H1 (cell line): ENCODE measurements around the gene TMCC1. TPM values are rescaled to one million over a fixed set of nuclear protein-coding genes. Genes with fewer than 3 reads are reported as not detected.

Source experiments
- CTCF ChIA-PET: fragments of 300-600 bp; sonication (Branson Sonifier 250); formaldehyde crosslinking; loops from one replicate; lab custom pipeline; 2021; ENCODE audit not compliant: partially characterized antibody; lab: Charles Lee
- POLR2A ChIA-PET: fragments of 300-600 bp; sonication (Branson Sonifier 250); formaldehyde crosslinking; loops from one replicate; lab custom pipeline; 2021; ENCODE audit warnings: inconsistent platforms; ENCODE audit not compliant: partially characterized antibody; lab: Charles Lee
- DNase-seq, 2 experiments: peaks; one replicate each; pipeline versions ENCODE4 v3.0.0 to v3.0.0-alpha.2; 2010 to 2022; ENCODE audit warnings: low spot score in 2 of 2, low read depth in 1 of 2, mixed read lengths in 1 of 2
- FAIRE-seq: peaks from 2 replicates; lab custom pipeline; 2011; peaks lifted over from hg19 to GRCh38; lab: Jason Lieb, UNC
- H2AFZ ChIP-seq: 2 replicates; pipeline ENCODE4 v1.8.1; 2012; ENCODE audit warnings: low read length, inconsistent platforms
- H2AK5ac ChIP-seq: 2 replicates; pipeline ENCODE4 v1.6.1; 2013; ENCODE audit warnings: low read depth, low read length
- H2BK120ac ChIP-seq: replicated peaks from 2 replicates; pipeline ENCODE3; 2013; ENCODE audit warnings: low read depth, low read length, inconsistent platforms
- H2BK12ac ChIP-seq: 2 replicates; pipeline ENCODE4 v1.6.1; 2013; ENCODE audit warnings: low read depth, low read length
- H2BK15ac ChIP-seq: 2 replicates; pipeline ENCODE4 v1.6.1; 2013; ENCODE audit warnings: low read length
- H2BK20ac ChIP-seq: 2 replicates; pipeline ENCODE4 v1.6.1; 2013; ENCODE audit warnings: low read length
- H2BK5ac ChIP-seq: 2 replicates; pipeline ENCODE4 v1.6.1; 2013; ENCODE audit warnings: low read depth, low read length
- H3K14ac ChIP-seq: 2 replicates; pipeline ENCODE4 v1.6.1; 2013; ENCODE audit warnings: inconsistent platforms; ENCODE audit not compliant: insufficient read length
- H3K18ac ChIP-seq: 2 replicates; pipeline ENCODE4 v1.6.1; 2013; ENCODE audit warnings: low read length; ENCODE audit errors: extremely low read depth
- H3K23ac ChIP-seq: 2 replicates; pipeline ENCODE4 v1.6.1; 2013; ENCODE audit warnings: inconsistent platforms; ENCODE audit not compliant: insufficient read length
- H3K23me2 ChIP-seq: 2 replicates; pipeline ENCODE4 v1.6.1; 2013; ENCODE audit warnings: low read depth, low read length
- H3K27ac ChIP-seq: 2 replicates; pipeline ENCODE4 v1.6.1; 2011; ENCODE audit warnings: low read depth, low read length, inconsistent platforms
- H3K27me3 ChIP-seq, 4 experiments: replicated peaks in 1 of 4; 1 replicate in 1 of 4; 2 replicates in 3 of 4; pipeline versions ENCODE4 v1.6.1 to v1.8.1; 2011 to 2013; ENCODE audit warnings: low read length in 3 of 4, mild to moderate bottlenecking in 3 of 4, inconsistent platforms in 2 of 4, mixed read lengths in 2 of 4, moderate library complexity in 1 of 4; ENCODE audit not compliant: control insufficient read depth in 3 of 4, insufficient read depth in 3 of 4; ENCODE audit errors: extremely low read depth in 1 of 4
- H3K36me3 ChIP-seq, 4 experiments: 2 replicates each; pipeline versions ENCODE4 v1.6.1 to v1.8.1; 2011 to 2013; ENCODE audit warnings: mild to moderate bottlenecking in 4 of 4, low read length in 3 of 4, moderate library complexity in 2 of 4, control low read depth in 1 of 4, inconsistent platforms in 1 of 4; ENCODE audit not compliant: insufficient read depth in 4 of 4, control insufficient read depth in 2 of 4
- H3K4ac ChIP-seq: replicated peaks from 2 replicates; pipeline ENCODE3; 2013; ENCODE audit warnings: low read length, low read depth, mixed read lengths, inconsistent platforms; ENCODE audit not compliant: insufficient read length
- H3K4me1 ChIP-seq, 4 experiments: replicated peaks in 1 of 4; 1 replicate in 1 of 4; 2 replicates in 3 of 4; pipeline versions ENCODE4 v1.6.1 to v1.8.1; 2011 to 2013; ENCODE audit warnings: low read length in 3 of 4, inconsistent platforms in 2 of 4, mixed read lengths in 1 of 4; ENCODE audit not compliant: insufficient read depth in 4 of 4, control insufficient read depth in 3 of 4
- H3K4me2 ChIP-seq, 2 experiments: 2 replicates each; pipeline versions ENCODE4 v1.6.1 to v1.8.1; 2011 to 2013; ENCODE audit warnings: low read depth in 2 of 2, low read length in 2 of 2, control low read depth in 1 of 2, inconsistent platforms in 1 of 2, mild to moderate bottlenecking in 1 of 2; ENCODE audit not compliant: insufficient read depth in 1 of 2
- H3K4me3 ChIP-seq, 4 experiments: fragments of 200-600, 300-600 bp in 1 of 4; sonication (generic), shearing (Covaris generic), sonication (Bioruptor Twin) in 1 of 4; 2 replicates each; pipeline versions ENCODE4 v1.5.1 to v1.8.1; 2011 to 2016; ENCODE audit warnings: low read length in 4 of 4, low read depth in 3 of 4, control low read depth in 2 of 4, inconsistent platforms in 2 of 4, mild to moderate bottlenecking in 2 of 4, mixed read lengths in 1 of 4, moderate library complexity in 1 of 4; ENCODE audit not compliant: insufficient read depth in 2 of 4; ENCODE audit errors: extremely low read depth in 1 of 4
- H3K56ac ChIP-seq: replicated peaks from 2 replicates; pipeline ENCODE3; 2013; ENCODE audit warnings: low read depth, mild to moderate bottlenecking, mixed read lengths, low read length, inconsistent platforms; ENCODE audit not compliant: insufficient read length
- H3K79me1 ChIP-seq: 2 replicates; pipeline ENCODE4 v1.6.1; 2013; ENCODE audit warnings: low read depth, low read length, control low read depth
- H3K79me2 ChIP-seq, 2 experiments: 2 replicates each; pipeline versions ENCODE4 v1.6.1 to v1.8.1; 2012 to 2013; ENCODE audit warnings: low read length in 2 of 2, mild to moderate bottlenecking in 2 of 2, inconsistent platforms in 1 of 2; ENCODE audit not compliant: insufficient read depth in 2 of 2, control insufficient read depth in 1 of 2
- H3K9ac ChIP-seq, 4 experiments: replicated peaks in 1 of 4; 1 replicate in 1 of 4; 2 replicates in 3 of 4; pipeline versions ENCODE4 v1.6.1 to v1.8.1; 2011 to 2013; ENCODE audit warnings: low read depth in 3 of 4, low read length in 3 of 4, control low read depth in 2 of 4, mild to moderate bottlenecking in 2 of 4, moderate library complexity in 2 of 4, inconsistent platforms in 1 of 4; ENCODE audit errors: extremely low read depth in 1 of 4
- H3K9me3 ChIP-seq, 2 experiments: 2 replicates each; pipeline versions ENCODE4 v1.6.1 to v1.8.1; 2012 to 2013; ENCODE audit warnings: mild to moderate bottlenecking in 2 of 2, moderate library complexity in 2 of 2, control low read depth in 1 of 2, inconsistent platforms in 1 of 2, low read depth in 1 of 2, low read length in 1 of 2, mixed read lengths in 1 of 2; ENCODE audit not compliant: insufficient read depth in 2 of 2
- H4K20me1 ChIP-seq, 2 experiments: replicated peaks in 1 of 2; 2 replicates each; pipeline versions ENCODE3 to v1.8.1; 2011 to 2013; ENCODE audit warnings: inconsistent platforms in 2 of 2, low read length in 2 of 2, mild to moderate bottlenecking in 1 of 2; ENCODE audit not compliant: insufficient read depth in 2 of 2, control insufficient read depth in 1 of 2
- H4K5ac ChIP-seq: 2 replicates; pipeline ENCODE4 v1.6.1; 2013; ENCODE audit warnings: low read length, low read depth, mixed read lengths, inconsistent platforms; ENCODE audit not compliant: insufficient read length
- H4K8ac ChIP-seq: 2 replicates; pipeline ENCODE4 v1.8.0; 2013; ENCODE audit warnings: mild to moderate bottlenecking, moderate library complexity, low read length, inconsistent platforms; ENCODE audit not compliant: insufficient read depth; ENCODE audit errors: extremely low read depth
- H4K91ac ChIP-seq: replicated peaks from 2 replicates; pipeline ENCODE3; 2013; ENCODE audit warnings: low read length, mixed read lengths, inconsistent platforms; ENCODE audit not compliant: insufficient read length
- BACH1 ChIP-seq: IDR thresholded peaks from 2 replicates; pipeline ENCODE4 v1.6.1; 2012; ENCODE audit warnings: low read length, improper control_type of control experiment
- FOSL1 ChIP-seq: IDR thresholded peaks from 2 replicates; pipeline ENCODE4 v1.6.1; 2011; ENCODE audit warnings: mild to moderate bottlenecking, low read depth, low read length, moderate library complexity; ENCODE audit not compliant: insufficient read depth
- WGBS, 2 experiments: shearing (Covaris generic) in 1 of 2; methylation state at CpG; one replicate each; pipeline versions ENCODE4 v1.1.6 to v1.1.7; 2013 to 2015; ENCODE audit warnings: low lambda C conversion rate in 2 of 2, mixed read lengths in 2 of 2, inconsistent platforms in 1 of 2, low coverage in 1 of 2, missing lambda C conversion rate in 1 of 2; ENCODE audit not compliant: insufficient replicate concordance in 2 of 2, insufficient coverage in 1 of 2, insufficient read length in 1 of 2; ENCODE audit errors: extremely low coverage in 1 of 2, missing lambda C conversion rate in 1 of 2; 5-methylcytosine and 5-hydroxymethylcytosine counted together
- polyA plus RNA-seq, 7 experiments: library from polyadenylated mRNA; depleted of rRNA in 3 of 7; stranded (reverse) in 5 of 7; unstranded in 2 of 7; fragments of >200 nt in 5 of 7; fragments of 200-250 nt in 2 of 7; gene quantifications; 1 replicate in 5 of 7; 2 replicates in 1 of 7; 4 replicates in 1 of 7; pipeline versions ENCODE4 v1.2.1 to v1.2.3, GENCODE V29; 2011 to 2013; ENCODE audit warnings: missing spikeins in 2 of 7, mixed read lengths in 2 of 7
- total RNA-seq: library from RNA; stranded (reverse); fragmentation: NEBNext Ultra II Directional; extraction: Animal tissue kit (Norgen Biotek cat#: 25700); gene quantifications from 2 replicates; pipeline ENCODE4 v1.2.1, GENCODE V29; 2021

The TMCC1 gene
- total and polyA plus RNA-seq, 2 of the 8 experiments (the other 6 are each of a cell fraction or from before 2014, with no cell fraction given) = 10.4 to 27.1 TPM

- H4K20me1 ChIP-seq = no peaks in the 10 kb centered on the region
- H3K18ac ChIP-seq = no peak overlapping the region; the same call in 1 of the 2 replicates
- no peak overlapping the region for H2BK5ac ChIP-seq
- no peak overlapping the region for H3K9ac ChIP-seq
- H3K79me1 ChIP-seq = no peaks in the 10 kb centered on the region; the same call in 1 of the 2 replicates
- no peak overlapping the region for H4K91ac ChIP-seq
- H3K9me3 ChIP-seq = no peaks in the 10 kb centered on the region
- H2BK20ac ChIP-seq = no peak overlapping the region
- ChIA-PET CTCF (interaction anchor here (0.6 to 1.0 kb wide), 2 partner anchors 34 to 171 kb away, joined by 3 read pairs; no protein-coding TSS in a partner anchor), POLR2A (no interaction called here)
- H3K23me2 ChIP-seq = no peaks in the 10 kb centered on the region
- H3K4me2 ChIP-seq = no peak overlapping the region
- no peak overlapping the region for H3K4me3 ChIP-seq
- H4K5ac ChIP-seq = no peak overlapping the region
- no peak overlapping the region for H3K23ac ChIP-seq
- no peak overlapping the region for H4K8ac ChIP-seq
- H3K79me2 ChIP-seq = 0 out of 4 replicates have a peak, but pooled peaks cover 0 to 2% of the 10 kb centered on the region in 2 experiments
- peaks cover 0 to 4% (median 0%) of the 10 kb centered on the region in 4 experiments; a peak in 1 of 7 replicates for H3K4me1 ChIP-seq
- FAIRE-seq (no peak), DNase-seq (no peak)
- H2BK15ac ChIP-seq = no peak overlapping the region
- no peak overlapping the region for H2AK5ac ChIP-seq
- H3K36me3 ChIP-seq = peaks cover 0 to 7% (median 2%) of the 10 kb centered on the region in 4 experiments; a peak in 2 of 8 replicates
- no peak overlapping the region for H3K56ac ChIP-seq
- no peak overlapping the region for H2BK12ac ChIP-seq
- no peak overlapping the region for H3K14ac ChIP-seq
- no peak overlapping the region for H3K4ac ChIP-seq
- H3K27ac ChIP-seq = no peak overlapping the region
- no peak overlapping the region for H2BK120ac ChIP-seq
- WGBS, 2 experiments = 94% methylated on average over 2 of the region's 2 CpGs; no CpG with 5 or more reads in 1 of the 2 experiments
- H2AFZ ChIP-seq = no peak overlapping the region
- TF ChIP-seq BACH1 (peak; percentile 39; the same call in 1 of the 2 replicates), FOSL1 (no peak)
- no peaks in the 10 kb centered on the region for H3K27me3 ChIP-seq
Observed at GRCh38 chr3:129657261-129658046, 236.1 kb downstream of the TMCC1 start.
